IPS-18a (cell line): ENCODE data around the gene TMEM40.

Source experiments
- H3K27ac ChIP-seq: one replicate; pipeline ENCODE4 v1.5.1; 2013; ENCODE audit warnings: low read length
- H3K27me3 ChIP-seq: one replicate; pipeline ENCODE4 v1.6.1; 2013; ENCODE audit warnings: mild to moderate bottlenecking, low read length; ENCODE audit not compliant: control insufficient read depth, insufficient read depth
- H3K36me3 ChIP-seq: one replicate; pipeline ENCODE4 v1.6.1; 2013; ENCODE audit warnings: low read depth, low read length; ENCODE audit not compliant: control insufficient read depth
- H3K4me1 ChIP-seq: one replicate; pipeline ENCODE4 v1.6.1; 2013; ENCODE audit warnings: low read depth, low read length; ENCODE audit not compliant: control insufficient read depth
- H3K4me3 ChIP-seq: one replicate; pipeline ENCODE4 v1.5.1; 2013; ENCODE audit warnings: low read length
- H3K9ac ChIP-seq: one replicate; pipeline ENCODE4 v1.6.1; 2013; ENCODE audit warnings: mild to moderate bottlenecking, low read length, moderate library complexity
- H3K9me3 ChIP-seq: one replicate; pipeline ENCODE4 v1.6.1; 2013; ENCODE audit warnings: low read depth, low read length; ENCODE audit not compliant: control insufficient read depth

TMEM40 gene

GRCh38 chr3:12759097-12759679, at the start of gene TMEM40:
TMEM40 (minus strand) TSS chr3:12759259; CDS start chr3:12749832, 9,427 bp downstream.
- Histone ChIP-seq H3K9ac (no peak within 1 kb of the TSS), H3K27me3 (no peaks in the 10 kb centered on the region), H3K27ac (no peak within 1 kb of the TSS), H3K4me1 (peaks cover 4% of the 10 kb centered on the region), H3K4me3 (no peak within 1 kb of the TSS), H3K9me3 (no peaks in the 10 kb centered on the region), H3K36me3 (no peaks in the 10 kb centered on the region)

- Histone ChIP-seq H3K36me3 (peaks cover under 1% of the 10 kb centered on the region), H3K4me1 (peaks cover 5% of the 10 kb centered on the region), H3K9ac (no peak overlapping the region), H3K4me3 (no peak overlapping the region), H3K27me3 (no peaks in the 10 kb centered on the region), H3K9me3 (no peaks in the 10 kb centered on the region), H3K27ac (no peak overlapping the region)
Observed at GRCh38 chr3:12808587-12808986, 49.5 kb upstream of the TMEM40 start.

- Histone ChIP-seq H3K4me3 (no peak overlapping the region), H3K27me3 (no peaks in the 10 kb centered on the region), H3K27ac (no peak overlapping the region), H3K4me1 (peaks cover 5% of the 10 kb centered on the region), H3K9ac (no peak overlapping the region), H3K9me3 (no peaks in the 10 kb centered on the region), H3K36me3 (peaks cover 3% of the 10 kb centered on the region)
Observed at GRCh38 chr3:12807601-12808359, 48.7 kb upstream of the TMEM40 start.

GRCh38 chr3:12807066-12807465, 48.0 kb upstream of the TMEM40 start:
- no peak overlapping the region for H3K4me3 ChIP-seq
- H3K9me3 ChIP-seq: no peaks in the 10 kb centered on the region
- peaks cover 3% of the 10 kb centered on the region for H3K36me3 ChIP-seq
- no peak overlapping the region for H3K9ac ChIP-seq
- no peak overlapping the region for H3K27ac ChIP-seq
- H3K4me1 ChIP-seq: peaks cover 5% of the 10 kb centered on the region
- no peaks in the 10 kb centered on the region for H3K27me3 ChIP-seq

- H3K9ac ChIP-seq: no peak overlapping the region
- peaks cover 3% of the 10 kb centered on the region for H3K36me3 ChIP-seq
- no peaks in the 10 kb centered on the region for H3K9me3 ChIP-seq
- no peaks in the 10 kb centered on the region for H3K4me1 ChIP-seq
- no peak overlapping the region for H3K4me3 ChIP-seq
- no peak overlapping the region for H3K27ac ChIP-seq
- no peaks in the 10 kb centered on the region for H3K27me3 ChIP-seq
Observed at GRCh38 chr3:12803371-12803770, 44.3 kb upstream of the TMEM40 start.

GRCh38 chr3:12799525-12800440, 40.7 kb upstream of the TMEM40 start:
- no peak overlapping the region for H3K9ac ChIP-seq
- H3K9me3 ChIP-seq: no peaks in the 10 kb centered on the region

GRCh38 chr3:12798559-12799179, 39.6 kb upstream of the TMEM40 start:
- Histone ChIP-seq H3K4me3 (no peak overlapping the region), H3K27ac (no peak overlapping the region), H3K36me3 (peaks cover 3% of the 10 kb centered on the region), H3K4me1 (no peaks in the 10 kb centered on the region), H3K9me3 (no peaks in the 10 kb centered on the region), H3K9ac (no peak overlapping the region), H3K27me3 (no peaks in the 10 kb centered on the region)

More at GRCh38 chr3:12799525-12800440, 40.7 kb upstream of the TMEM40 start:
- no peaks in the 10 kb centered on the region for H3K27me3 ChIP-seq
- H3K4me1 ChIP-seq: no peaks in the 10 kb centered on the region
- H3K27ac ChIP-seq: no peak overlapping the region
- no peak overlapping the region for H3K4me3 ChIP-seq
- peaks cover 3% of the 10 kb centered on the region for H3K36me3 ChIP-seq

- Histone ChIP-seq H3K4me3 (no peak overlapping the region), H3K4me1 (no peaks in the 10 kb centered on the region), H3K9me3 (no peaks in the 10 kb centered on the region), H3K9ac (no peak overlapping the region), H3K36me3 (no peaks in the 10 kb centered on the region), H3K27me3 (no peaks in the 10 kb centered on the region), H3K27ac (no peak overlapping the region)
Observed at GRCh38 chr3:12797892-12798558, 39.0 kb upstream of the TMEM40 start.

- Histone ChIP-seq H3K36me3 (no peaks in the 10 kb centered on the region), H3K4me3 (peak overlapping the region; percentile 79)
Observed at GRCh38 chr3:12797124-12797891, 38.2 kb upstream of the TMEM40 start.

More at GRCh38 chr3:12797124-12797891, 38.2 kb upstream of the TMEM40 start:
- Histone ChIP-seq H3K9me3 (no peaks in the 10 kb centered on the region), H3K27ac (no peak overlapping the region), H3K27me3 (no peaks in the 10 kb centered on the region), H3K4me1 (no peaks in the 10 kb centered on the region), H3K9ac (peak overlapping the region; percentile 71)
